Measurements from ENCODE around the gene DDX6.

Gene DDX6

GRCh38 chr11:118699506-118700220 is 91.3 kb downstream of the DDX6 start:
- no peak for DNase-seq

All from NCI-H187 (cell line).